Measurements from ENCODE around the gene POLR3A. TPM values are rescaled to one million over a fixed set of nuclear protein-coding genes. Genes with fewer than 3 reads are reported as not detected.

Gene POLR3A
- total and polyA plus RNA-seq, 2 donors (not counting 1 experiment from before 2014, with no cell fraction given) = 5.4 to 18.4 TPM

DNA sequence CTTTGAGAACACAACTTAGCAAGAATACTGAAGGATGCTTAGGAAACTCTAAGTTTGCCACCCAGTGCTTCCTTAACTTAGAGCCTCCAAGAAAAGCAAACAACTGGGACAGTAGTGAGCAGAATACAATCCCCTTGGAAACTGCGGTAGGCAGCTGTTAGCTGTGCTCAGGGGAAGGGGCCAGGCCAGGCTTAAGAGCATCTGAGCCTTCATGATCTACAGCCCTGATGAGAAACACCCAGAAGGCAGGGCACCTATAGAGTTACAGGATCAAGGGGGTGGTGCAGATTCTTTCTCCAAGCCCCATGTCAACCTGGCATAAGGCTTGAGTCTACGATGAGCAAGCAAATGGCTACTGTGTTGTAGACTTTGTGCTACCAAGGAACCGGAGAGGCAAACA lies 51.4 kb downstream of the POLR3A start:
- no peak overlapping the region for H3K4me2 ChIP-seq (replicated peaks; ENCODE audit: low read depth, low read length, poor library complexity, severe bottlenecking)
- no peaks in the 10 kb centered on the region for H3K4me1 Mint-ChIP-seq
- intact Hi-C loops (cut with micrococcal nuclease) = no loop called here
- H3K27me3 ChIP-seq (replicated peaks in 1 of 4; ENCODE audit: control extremely low read depth in 1 of 4, control insufficient read depth in 3 of 4, insufficient read depth in 4 of 4, low read length in 3 of 4) = no peaks in the 10 kb centered on the region
- 94% methylated on average over 3 of the region's 3 CpGs for WGBS (ENCODE audit: insufficient coverage)
- no peak overlapping the region for H2AFZ ChIP-seq (ENCODE audit: insufficient read depth, low read depth, low read length, poor library complexity, severe bottlenecking)
- H3K4me3 ChIP-seq (ENCODE audit: control extremely low read depth in 1 of 5, extremely low read depth in 1 of 5, insufficient read depth in 1 of 5, low read depth in 2 of 5, low read length in 4 of 5) = no peak overlapping the region
- H3K9me3 ChIP-seq (ENCODE audit: control extremely low read depth in 1 of 3, control insufficient read depth in 2 of 3, insufficient read depth in 1 of 3, low read length in 2 of 3) = no peaks in the 10 kb centered on the region
- ChIA-PET CTCF (no interaction called here), POLR2A (no interaction called here)
- no peak overlapping the region for H3K27ac ChIP-seq (ENCODE audit: low read length in 2 of 2)
- H3K27me3 Mint-ChIP-seq = no peaks in the 10 kb centered on the region
- H3K79me2 ChIP-seq (ENCODE audit: control insufficient read depth, insufficient read depth, low read length) = no peaks in the 10 kb centered on the region
- no peaks in the 10 kb centered on the region for H3K9me3 Mint-ChIP-seq (ENCODE audit: insufficient read depth)
- no peaks in the 10 kb centered on the region for H3K4me1 ChIP-seq (ENCODE audit: control insufficient read depth in 2 of 2, insufficient read depth in 2 of 2, low read length in 2 of 2)
- H3K4me3 Mint-ChIP-seq = no peak overlapping the region
- TF ChIP-seq, protein P1, sequence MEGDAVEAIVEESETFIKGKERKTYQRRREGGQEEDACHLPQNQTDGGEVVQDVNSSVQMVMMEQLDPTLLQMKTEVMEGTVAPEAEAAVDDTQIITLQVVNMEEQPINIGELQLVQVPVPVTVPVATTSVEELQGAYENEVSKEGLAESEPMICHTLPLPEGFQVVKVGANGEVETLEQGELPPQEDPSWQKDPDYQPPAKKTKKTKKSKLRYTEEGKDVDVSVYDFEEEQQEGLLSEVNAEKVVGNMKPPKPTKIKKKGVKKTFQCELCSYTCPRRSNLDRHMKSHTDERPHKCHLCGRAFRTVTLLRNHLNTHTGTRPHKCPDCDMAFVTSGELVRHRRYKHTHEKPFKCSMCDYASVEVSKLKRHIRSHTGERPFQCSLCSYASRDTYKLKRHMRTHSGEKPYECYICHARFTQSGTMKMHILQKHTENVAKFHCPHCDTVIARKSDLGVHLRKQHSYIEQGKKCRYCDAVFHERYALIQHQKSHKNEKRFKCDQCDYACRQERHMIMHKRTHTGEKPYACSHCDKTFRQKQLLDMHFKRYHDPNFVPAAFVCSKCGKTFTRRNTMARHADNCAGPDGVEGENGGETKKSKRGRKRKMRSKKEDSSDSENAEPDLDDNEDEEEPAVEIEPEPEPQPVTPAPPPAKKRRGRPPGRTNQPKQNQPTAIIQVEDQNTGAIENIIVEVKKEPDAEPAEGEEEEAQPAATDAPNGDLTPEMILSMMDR (IDR thresholded peaks at IDR 0.05) = no peak
- TF ChIP-seq EZH2 (IDR thresholded peaks at IDR 0.05; ENCODE audit: borderline replicate concordance, insufficient read depth, low read depth, low read length, poor library complexity, severe bottlenecking) = no peak
- H3K27ac Mint-ChIP-seq = no peak overlapping the region
- no peaks in the 10 kb centered on the region for H4K20me1 ChIP-seq (ENCODE audit: control insufficient read depth, insufficient read depth, low read length, poor library complexity, severe bottlenecking)
- H3K9ac ChIP-seq (ENCODE audit: low read length) = no peak overlapping the region
- peaks cover 3 to 60% of the 10 kb centered on the region in 2 experiments for H3K36me3 ChIP-seq (replicated peaks in 1 of 2; ENCODE audit: control extremely low read depth in 1 of 2, control insufficient read depth in 1 of 2, extremely low read depth in 1 of 2, insufficient read depth in 2 of 2, low read length in 1 of 2)
- no peak for DNase-seq
- ATAC-seq (ENCODE audit: low read depth) = no peak

DNA sequence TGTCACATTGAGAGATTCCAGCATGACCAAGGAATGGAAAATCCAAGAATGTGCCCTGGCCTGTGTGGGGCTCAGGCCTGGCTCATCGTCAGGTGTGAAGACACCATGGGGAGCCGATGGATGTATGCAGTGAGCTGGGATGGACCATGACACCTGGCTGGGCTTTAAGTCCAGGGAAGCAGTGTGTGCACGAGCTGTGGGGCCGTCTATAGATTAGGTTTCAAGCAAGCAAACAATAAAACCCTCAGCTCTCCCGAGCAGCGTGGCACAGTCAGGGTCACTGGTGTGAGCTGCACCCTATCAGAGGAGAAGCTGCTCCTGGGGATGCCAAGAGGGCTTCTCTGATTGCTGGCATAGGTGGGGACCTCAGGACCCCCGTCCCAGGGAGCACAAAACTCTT lies 52.3 kb downstream of the POLR3A start:
- H3K36me3 ChIP-seq (replicated peaks in 1 of 2; ENCODE audit: control extremely low read depth in 1 of 2, control insufficient read depth in 1 of 2, extremely low read depth in 1 of 2, insufficient read depth in 2 of 2, low read length in 1 of 2) = peaks cover 3 to 51% of the 10 kb centered on the region in 2 experiments
- no peak overlapping the region for H3K4me3 ChIP-seq (ENCODE audit: control extremely low read depth in 1 of 5, extremely low read depth in 1 of 5, insufficient read depth in 1 of 5, low read depth in 2 of 5, low read length in 4 of 5)
- DNase-seq = no peak
- no peaks in the 10 kb centered on the region for H3K79me2 ChIP-seq (ENCODE audit: control insufficient read depth, insufficient read depth, low read length)
- no peaks in the 10 kb centered on the region for H3K9me3 ChIP-seq (ENCODE audit: control extremely low read depth in 1 of 3, control insufficient read depth in 2 of 3, insufficient read depth in 1 of 3, low read length in 2 of 3)
- no peak overlapping the region for H3K27ac Mint-ChIP-seq
- no peaks in the 10 kb centered on the region for H3K27me3 Mint-ChIP-seq
- ChIA-PET CTCF (no interaction called here), POLR2A (no interaction called here)
- TF ChIP-seq EZH2 (IDR thresholded peaks at IDR 0.05; ENCODE audit: borderline replicate concordance, insufficient read depth, low read depth, low read length, poor library complexity, severe bottlenecking) = no peak
- TF ChIP-seq, protein P1 (IDR thresholded peaks at IDR 0.05) = no peak
- no peak overlapping the region for H3K9ac ChIP-seq (ENCODE audit: low read length)
- H2AFZ ChIP-seq (ENCODE audit: insufficient read depth, low read depth, low read length, poor library complexity, severe bottlenecking) = no peak overlapping the region
- no peaks in the 10 kb centered on the region for H3K4me1 Mint-ChIP-seq
- H4K20me1 ChIP-seq (ENCODE audit: control insufficient read depth, insufficient read depth, low read length, poor library complexity, severe bottlenecking) = no peaks in the 10 kb centered on the region
- intact Hi-C loops (cut with micrococcal nuclease) = no loop called here
- ATAC-seq (ENCODE audit: low read depth) = no peak
- H3K27ac ChIP-seq (ENCODE audit: low read length in 2 of 2) = no peak overlapping the region
- H3K9me3 Mint-ChIP-seq (ENCODE audit: insufficient read depth) = no peaks in the 10 kb centered on the region
- H3K27me3 ChIP-seq (replicated peaks in 1 of 4; ENCODE audit: control extremely low read depth in 1 of 4, control insufficient read depth in 3 of 4, insufficient read depth in 4 of 4, low read length in 3 of 4) = no peaks in the 10 kb centered on the region
- no peaks in the 10 kb centered on the region for H3K4me1 ChIP-seq (ENCODE audit: control insufficient read depth in 2 of 2, insufficient read depth in 2 of 2, low read length in 2 of 2)
- no peak overlapping the region for H3K4me2 ChIP-seq (replicated peaks; ENCODE audit: low read depth, low read length, poor library complexity, severe bottlenecking)
- no peak overlapping the region for H3K4me3 Mint-ChIP-seq
- 96% methylated on average over 7 of the region's 7 CpGs for WGBS (ENCODE audit: insufficient coverage)

Measured in B cell (primary cell).